Thyroid gland (tissue), 4 donors: Measurements from ENCODE around the gene DOCK3. TPM values are rescaled to one million over a fixed set of nuclear protein-coding genes. Genes with fewer than 3 reads are reported as not detected.
"Not testable (repeated sequence)": the region's sequence is repeated elsewhere in the genome, so short reads cannot be mapped to it uniquely, and the experiment has no call there.

Source experiments
- DNase-seq, 2 donors: peaks; one replicate each; pipeline ENCODE4 v3.0.0-alpha.2; 2019
- H3K27ac ChIP-seq, 3 donors: fragments of 200-600 bp; sonication (generic); 1 replicate in 2 of 3; 2 replicates in 1 of 3; pipeline ENCODE4 v1.5.1; 2016 to 2019; ENCODE audit warnings: mild to moderate bottlenecking in 1 of 3, moderate library complexity in 1 of 3
- H3K27me3 ChIP-seq: fragments of 200-600 bp; sonication (generic); one replicate; pipeline ENCODE4 v1.5.1; 2019
- H3K36me3 ChIP-seq, 2 donors: fragments of 200-600 bp; sonication (generic); one replicate each; pipeline ENCODE4 v1.5.1; 2016 to 2019
- H3K4me1 ChIP-seq, 2 donors: fragments of 200-600 bp; sonication (generic); one replicate each; pipeline ENCODE4 v1.5.1; 2017 to 2019
- H3K4me3 ChIP-seq, 3 donors: fragments of 200-600 bp; sonication (generic); replicated peaks in 1 of 3; 1 replicate in 2 of 3; 2 replicates in 1 of 3; pipeline ENCODE4 v1.5.1; 2016; ENCODE audit warnings: mild to moderate bottlenecking in 1 of 3
- H3K9me3 ChIP-seq: fragments of 200-600 bp; sonication (generic); one replicate; pipeline ENCODE4 v1.5.1; 2017
- CTCF ChIP-seq, 6 experiments: fragments of 200-600 bp in 3 of 6; fragments of 450-650 bp in 3 of 6; sonication (generic) in 3 of 6; IDR thresholded peaks; one replicate each; pipeline ENCODE4 v1.5.1; 2016 to 2019; ENCODE audit warnings: antibody characterized with exemption in 6 of 6, mild to moderate bottlenecking in 2 of 6, inconsistent platforms in 1 of 6, moderate library complexity in 1 of 6
- POLR2A ChIP-seq, 2 donors: fragments of 450-650 bp; IDR thresholded peaks; one replicate each; pipeline ENCODE4 v1.6.1; 2017; ENCODE audit warnings: antibody characterized with exemption in 2 of 2, mild to moderate bottlenecking in 2 of 2, moderate library complexity in 1 of 2
- WGBS, 2 donors: methylation state at CpG; one replicate each; pipeline ENCODE4 v1.1.5; 2017; 5-methylcytosine and 5-hydroxymethylcytosine counted together
- intact Hi-C: fragments of 100-400 bp; cut with DNase I; formaldehyde crosslinking; loops from one replicate; pipeline ENCODE4 v1.15.1; 2023
- total RNA-seq, 4 donors: library from RNA; depleted of rRNA; stranded (reverse); fragments of >200 nt; gene quantifications; one replicate each; pipeline ENCODE4 v1.2.3, GENCODE V29; 2016

The DOCK3 gene
- total RNA-seq, 4 donors from 2014 or later, result 15.7 to 54.2 (median 21.1) TPM

- intact Hi-C loops, result no loop called here
- DNase-seq, result no peak
- no peaks in the 10 kb centered on the region for H3K9me3 ChIP-seq
- H3K36me3 ChIP-seq, result no peaks in the 10 kb centered on the region
- peak overlapping the region; percentile 66 to 78 (median 69) for H3K27ac ChIP-seq
- H3K4me3 ChIP-seq, result no peak overlapping the region
- no peak for TF ChIP-seq POLR2A (IDR thresholded peaks at IDR 0.05)
- TF ChIP-seq CTCF (IDR thresholded peaks at IDR 0.05), result no peak
- peaks cover 17 to 38% of the 10 kb centered on the region in 2 donors for H3K4me1 ChIP-seq
- WGBS, 2 donors, result 49 to 56% methylated on average over 2 of the region's 2 CpGs
- H3K27me3 ChIP-seq, result no peaks in the 10 kb centered on the region
These were observed 12.3 kb upstream of the DOCK3 start for GRCh38 chr3:50662408-50662807.

GRCh38 chr3:50665081-50665840 is 9.5 kb upstream of the DOCK3 start:
- 84 to 91% methylated on average over 5 of the region's 5 CpGs for WGBS, 2 donors
- H3K36me3 ChIP-seq, result no peaks in the 10 kb centered on the region

GRCh38 chr3:50665841-50666115 is 8.9 kb upstream of the DOCK3 start:
- H3K36me3 ChIP-seq, intact Hi-C loops, DNase-seq, H3K27me3 ChIP-seq, H3K9me3 ChIP-seq, H3K4me3 ChIP-seq: not testable (repeated sequence)
- 73 to 88% methylated on average over 9 of the region's 9 CpGs for WGBS, 2 donors
- Histone ChIP-seq H3K4me1 (peaks cover 10 to 28% of the 10 kb centered on the region in 2 donors), H3K27ac (peak overlapping the region in 1 of 3 donors; percentile 78)

More at GRCh38 chr3:50665081-50665840, 9.5 kb upstream of the DOCK3 start:
- TF ChIP-seq POLR2A (IDR thresholded peaks at IDR 0.05) (no peak), CTCF (IDR thresholded peaks at IDR 0.05) (no peak)
- intact Hi-C loops, result no loop called here
- Histone ChIP-seq H3K9me3 (no peaks in the 10 kb centered on the region), H3K4me3 (no peak overlapping the region), H3K27ac (peak overlapping the region in 2 of 3 donors; percentile 24 to 78), H3K27me3 (no peaks in the 10 kb centered on the region), H3K4me1 (peaks cover 8 to 25% of the 10 kb centered on the region in 2 donors)
- no peak for DNase-seq

GRCh38 chr3:50666837-50667236 is 7.9 kb upstream of the DOCK3 start:
- Histone ChIP-seq H3K4me1 (peaks cover 17 to 31% of the 10 kb centered on the region in 2 donors), H3K27ac (peak overlapping the region in 2 of 3 donors; percentile 21 to 53), H3K4me3 (no peak overlapping the region), H3K36me3 (no peaks in the 10 kb centered on the region), H3K27me3 (no peaks in the 10 kb centered on the region), H3K9me3 (no peaks in the 10 kb centered on the region)
- TF ChIP-seq POLR2A (IDR thresholded peaks at IDR 0.05), result no peak
- no peak for TF ChIP-seq CTCF (IDR thresholded peaks at IDR 0.05)
- 16 to 33% methylated on average over 1 of the region's 1 CpG for WGBS, 2 donors
- no peak for DNase-seq
- intact Hi-C loops, result no loop called here

DNA sequence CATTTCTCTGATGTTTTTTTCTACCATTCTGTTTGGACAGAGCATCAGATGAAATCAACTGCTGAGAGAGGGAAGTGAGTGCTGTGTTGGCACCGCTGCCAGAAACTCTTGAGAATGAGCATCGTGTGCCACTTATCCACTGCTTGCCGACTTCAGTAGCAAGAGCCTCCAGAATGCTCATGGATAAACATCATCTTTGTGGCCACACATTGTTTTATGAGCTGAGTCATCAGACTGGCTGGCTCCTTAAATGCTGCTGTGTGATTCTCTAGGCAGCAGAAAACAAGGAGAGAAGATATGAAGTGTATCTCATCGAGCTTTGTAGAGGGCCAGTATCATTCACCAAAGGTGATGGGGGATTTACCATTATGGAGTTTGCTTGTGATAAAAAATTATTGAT is 3.4 kb upstream of the DOCK3 start:
- TF ChIP-seq POLR2A (IDR thresholded peaks at IDR 0.05), result peak in 1 of 2 donors; percentile 70
- TF ChIP-seq CTCF (IDR thresholded peaks at IDR 0.05), result no peak
- H3K9me3 ChIP-seq, result no peaks in the 10 kb centered on the region
- peak; percentile 96 to 97 for DNase-seq
- no peak overlapping the region for H3K4me3 ChIP-seq
- no peaks in the 10 kb centered on the region for H3K36me3 ChIP-seq
- peaks cover 14 to 19% of the 10 kb centered on the region in 2 donors for H3K4me1 ChIP-seq
- peak overlapping the region; percentile 86 to 92 (median 88) for H3K27ac ChIP-seq
- H3K27me3 ChIP-seq, result no peaks in the 10 kb centered on the region
- intact Hi-C loops, result no loop called here
- 23 to 39% methylated on average over 4 of the region's 4 CpGs for WGBS, 2 donors
